KOPT-K1 (cell line): Measurements from ENCODE around the gene CDH23.

Experiments
- H3K27ac ChIP-seq: fragments of 200-600 bp; sonication (generic); 2 replicates; pipeline ENCODE4 v1.5.1; 2016; ENCODE audit warnings: antibody characterized with exemption, mild to moderate bottlenecking, low read depth, low read length; ENCODE audit not compliant: poor library complexity, severe bottlenecking
- H3K36me3 ChIP-seq: fragments of 200-600 bp; sonication (generic); 2 replicates; pipeline ENCODE4 v1.5.1; 2017; ENCODE audit warnings: antibody characterized with exemption, mild to moderate bottlenecking, low read length, moderate library complexity; ENCODE audit not compliant: insufficient read depth
- H3K9me3 ChIP-seq: fragments of 200-600 bp; sonication (generic); 2 replicates; pipeline ENCODE4 v1.5.1; 2017; ENCODE audit warnings: antibody characterized with exemption, low read length, mild to moderate bottlenecking; ENCODE audit not compliant: insufficient read depth, poor library complexity, severe bottlenecking

CDH23 gene

GRCh38 chr10:71465551-71466252 lies 69.0 kb downstream of the CDH23 start:
- Histone ChIP-seq H3K9me3 (no peaks in the 10 kb centered on the region), H3K27ac (no peak overlapping the region), H3K36me3 (no peaks in the 10 kb centered on the region)

GRCh38 chr10:71466330-71466729 lies 69.6 kb downstream of the CDH23 start:
- H3K36me3 ChIP-seq = no peaks in the 10 kb centered on the region
- no peak overlapping the region for H3K27ac ChIP-seq
- H3K9me3 ChIP-seq = no peaks in the 10 kb centered on the region

GRCh38 chr10:71467161-71467560 lies 70.4 kb downstream of the CDH23 start:
- H3K9me3 ChIP-seq = no peaks in the 10 kb centered on the region
- H3K27ac ChIP-seq = no peak overlapping the region
- H3K36me3 ChIP-seq = no peaks in the 10 kb centered on the region

GRCh38 chr10:71467569-71468362 lies 71.0 kb downstream of the CDH23 start:
- no peaks in the 10 kb centered on the region for H3K9me3 ChIP-seq
- H3K36me3 ChIP-seq = no peaks in the 10 kb centered on the region
- no peak overlapping the region for H3K27ac ChIP-seq

- Histone ChIP-seq H3K27ac (no peak overlapping the region), H3K9me3 (no peaks in the 10 kb centered on the region), H3K36me3 (no peaks in the 10 kb centered on the region)
Observed at GRCh38 chr10:71468363-71469094, 71.8 kb downstream of the CDH23 start.

- no peaks in the 10 kb centered on the region for H3K9me3 ChIP-seq
- no peak overlapping the region for H3K27ac ChIP-seq
- H3K36me3 ChIP-seq = no peaks in the 10 kb centered on the region
Observed at GRCh38 chr10:71471006-71471405, 74.3 kb downstream of the CDH23 start.

GRCh38 chr10:71471957-71472365 lies 75.2 kb downstream of the CDH23 start:
- no peaks in the 10 kb centered on the region for H3K36me3 ChIP-seq
- no peaks in the 10 kb centered on the region for H3K9me3 ChIP-seq
- H3K27ac ChIP-seq = no peak overlapping the region

- Histone ChIP-seq H3K27ac (no peak overlapping the region), H3K9me3 (no peaks in the 10 kb centered on the region), H3K36me3 (no peaks in the 10 kb centered on the region)
Observed at GRCh38 chr10:71472466-71472865, 75.7 kb downstream of the CDH23 start.

GRCh38 chr10:71472912-71473311 lies 76.2 kb downstream of the CDH23 start:
- Histone ChIP-seq H3K9me3 (no peaks in the 10 kb centered on the region), H3K27ac (no peak overlapping the region), H3K36me3 (no peaks in the 10 kb centered on the region)

- Histone ChIP-seq H3K36me3 (no peaks in the 10 kb centered on the region), H3K9me3 (no peaks in the 10 kb centered on the region), H3K27ac (no peak overlapping the region)
Observed at GRCh38 chr10:71473671-71474599, 77.2 kb downstream of the CDH23 start.

- Histone ChIP-seq H3K36me3 (no peaks in the 10 kb centered on the region), H3K27ac (no peak overlapping the region), H3K9me3 (no peaks in the 10 kb centered on the region)
Observed at GRCh38 chr10:71474702-71475242, 78.1 kb downstream of the CDH23 start.

GRCh38 chr10:71475243-71475871 lies 78.6 kb downstream of the CDH23 start:
- Histone ChIP-seq H3K27ac (no peak overlapping the region), H3K36me3 (no peaks in the 10 kb centered on the region), H3K9me3 (no peaks in the 10 kb centered on the region)

- Histone ChIP-seq H3K36me3 (no peaks in the 10 kb centered on the region), H3K27ac (no peak overlapping the region), H3K9me3 (no peaks in the 10 kb centered on the region)
Observed at GRCh38 chr10:71476228-71477011, 79.7 kb downstream of the CDH23 start.
